ENCODE measurements around the gene CACTIN. TPM values are rescaled to one million over a fixed set of nuclear protein-coding genes. Genes with fewer than 3 reads are reported as not detected.
"Not testable (repeated sequence)": the region's sequence is repeated elsewhere in the genome, so short reads cannot be mapped to it uniquely, and the experiment has no call there.

CACTIN gene
- total and polyA plus RNA-seq, 2 of the 8 experiments (the other 6 are each of a cell fraction or from before 2014, with no cell fraction given), result 25.8 to 29.9 TPM

DNA sequence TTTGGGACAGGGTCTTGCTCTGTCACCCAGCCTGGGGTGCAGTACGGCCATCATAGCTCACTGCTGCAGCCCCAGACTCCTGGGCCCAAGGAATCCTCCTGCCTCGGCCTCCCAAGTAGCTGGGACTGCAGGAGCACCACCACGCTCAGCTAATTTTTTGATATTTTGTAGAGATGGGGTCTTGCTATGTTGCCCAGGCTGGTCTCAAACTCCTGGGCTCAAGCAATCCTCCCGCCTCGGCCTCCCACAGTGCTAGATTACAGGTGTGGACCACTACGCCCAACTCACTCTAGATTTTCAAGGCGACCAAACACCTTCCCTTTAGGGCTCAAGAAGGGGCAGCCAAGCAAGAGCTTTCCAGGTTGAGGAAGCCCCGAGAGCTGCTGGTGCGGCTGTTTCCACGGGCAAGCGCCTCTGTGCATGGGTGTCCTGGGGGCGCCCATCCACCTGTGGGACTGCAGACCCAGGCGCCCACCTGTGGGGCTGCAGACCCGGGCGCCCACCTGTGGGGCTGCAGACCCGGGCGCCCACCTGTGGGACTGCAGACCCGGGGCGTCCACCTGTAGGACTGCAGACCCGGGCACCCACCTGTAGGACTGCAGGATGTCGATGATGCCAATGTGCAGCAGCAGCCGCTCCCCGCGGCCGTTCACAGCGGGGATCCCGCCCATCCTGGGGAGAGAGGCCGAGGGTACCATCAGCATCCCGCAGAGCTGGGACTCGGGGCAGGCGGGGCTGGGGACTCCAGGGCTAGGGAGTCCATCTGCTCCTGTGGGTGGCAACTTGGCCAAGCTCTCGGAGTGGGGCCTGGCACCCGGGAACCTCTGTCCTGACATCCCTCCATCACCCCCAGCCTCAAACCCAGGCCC, 21.7 kb upstream of the CACTIN start (continued):
- no peak for TF ChIP-seq CEBPB (IDR thresholded peaks at IDR 0.05; ENCODE audit: low read depth, low read length)
- no peak for TF ChIP-seq SP4 (IDR thresholded peaks at IDR 0.05; ENCODE audit: low read length)
- no peak for TF ChIP-seq CBX5 (IDR thresholded peaks at IDR 0.05; ENCODE audit: low read depth, low read length)
- no peak for TF ChIP-seq ASH2L (IDR thresholded peaks at IDR 0.05; ENCODE audit: low read length)
- no peak for TF ChIP-seq CHD2 (IDR thresholded peaks at IDR 0.05; ENCODE audit: low read length)
- no peak for TF ChIP-seq PHF8 (conservative IDR thresholded peaks at IDR 0.05; ENCODE audit: low read depth, low read length)
- TF ChIP-seq KDM4A (IDR thresholded peaks at IDR 0.05; ENCODE audit: low read depth, low read length, severe bottlenecking), result no peak
- no peak for TF ChIP-seq SP2 (IDR thresholded peaks at IDR 0.05; ENCODE audit: low read length)

DNA sequence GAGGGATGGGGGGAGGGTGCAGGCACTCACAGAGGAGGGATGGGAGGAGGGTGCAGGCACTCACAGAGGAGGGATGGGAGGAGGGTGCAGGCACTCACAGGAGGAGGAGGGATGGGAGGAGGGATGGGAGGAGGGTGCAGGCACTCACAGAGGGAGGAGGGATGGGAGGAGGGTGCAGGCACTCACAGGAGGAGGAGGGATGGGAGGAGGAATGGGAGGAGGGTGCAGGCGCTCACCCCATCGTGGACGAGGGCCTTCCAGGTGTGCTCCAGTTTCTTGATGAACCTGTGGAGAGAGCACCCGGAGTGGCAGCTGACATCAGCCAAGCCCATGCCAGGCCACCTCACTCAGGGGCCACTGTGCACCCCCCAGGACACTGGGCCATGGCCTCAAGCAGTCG, 20.5 kb upstream of the CACTIN start:
- H4K5ac ChIP-seq (ENCODE audit: insufficient read length, low read depth, low read length); H3K14ac ChIP-seq (ENCODE audit: insufficient read length); H2BK12ac ChIP-seq (ENCODE audit: low read depth, low read length); POLR2A ChIA-PET (ENCODE audit: partially characterized antibody); H2BK15ac ChIP-seq (ENCODE audit: low read length); DNase-seq (ENCODE audit: low read depth in 1 of 2, low spot score in 2 of 2); H4K91ac ChIP-seq (replicated peaks; ENCODE audit: insufficient read length, low read length); H3K4me2 ChIP-seq (ENCODE audit: insufficient read depth in 1 of 2, low read depth in 2 of 2, low read length in 2 of 2); H3K4me3 ChIP-seq (ENCODE audit: extremely low read depth in 1 of 4, insufficient read depth in 2 of 4, low read depth in 3 of 4, low read length in 4 of 4); H3K23me2 ChIP-seq (ENCODE audit: low read depth, low read length); H3K79me2 ChIP-seq (ENCODE audit: control insufficient read depth in 1 of 2, insufficient read depth in 2 of 2, low read length in 2 of 2); H3K36me3 ChIP-seq (ENCODE audit: control insufficient read depth in 2 of 4, insufficient read depth in 4 of 4, low read length in 3 of 4); H3K9ac ChIP-seq (replicated peaks in 1 of 4; ENCODE audit: extremely low read depth in 1 of 4, low read depth in 3 of 4, low read length in 3 of 4); H3K18ac ChIP-seq (ENCODE audit: extremely low read depth, low read length); H4K20me1 ChIP-seq (replicated peaks in 1 of 2; ENCODE audit: control insufficient read depth in 1 of 2, insufficient read depth in 2 of 2, low read length in 2 of 2); H4K8ac ChIP-seq (ENCODE audit: extremely low read depth, insufficient read depth, low read length); H3K56ac ChIP-seq (replicated peaks; ENCODE audit: insufficient read length, low read depth, low read length); H2BK120ac ChIP-seq (replicated peaks; ENCODE audit: low read depth, low read length); H3K79me1 ChIP-seq (ENCODE audit: low read depth, low read length); H3K4me1 ChIP-seq (replicated peaks in 1 of 4; ENCODE audit: control insufficient read depth in 3 of 4, insufficient read depth in 4 of 4, low read length in 3 of 4); H2BK20ac ChIP-seq (ENCODE audit: low read length); FAIRE-seq; H3K4ac ChIP-seq (replicated peaks; ENCODE audit: insufficient read length, low read depth, low read length); H3K27me3 ChIP-seq (replicated peaks in 1 of 4; ENCODE audit: control insufficient read depth in 3 of 4, extremely low read depth in 1 of 4, insufficient read depth in 3 of 4, low read length in 3 of 4); H3K9me3 ChIP-seq (ENCODE audit: insufficient read depth in 2 of 2, low read depth in 1 of 2, low read length in 1 of 2); H3K27ac ChIP-seq (ENCODE audit: low read depth, low read length); H3K23ac ChIP-seq (ENCODE audit: insufficient read length); H2AK5ac ChIP-seq (ENCODE audit: low read depth, low read length); H2AFZ ChIP-seq (ENCODE audit: low read length); H2BK5ac ChIP-seq (ENCODE audit: low read depth, low read length): not testable (repeated sequence)
- CTCF ChIA-PET (ENCODE audit: partially characterized antibody), result interaction anchor here (0.6 to 1.6 kb wide), 3 partner anchors 9 to 273 kb away, joined by 3 to 5 read pairs (median 3); partner anchors contain the start of gene GIPC3
- 93% methylated on average over 5 of the region's 5 CpGs; no CpG with 5 or more reads in 1 of the 2 experiments for WGBS, 2 experiments (ENCODE audit: extremely low coverage in 1 of 2, insufficient coverage in 1 of 2, insufficient read length in 1 of 2, insufficient replicate concordance in 2 of 2, low coverage in 1 of 2, low lambda C conversion rate in 2 of 2, missing lambda C conversion rate in 1 of 2)
